Endodermal cell (in vitro differentiated cells): ENCODE measurements around the gene TUBG2. TPM values are rescaled to one million over a fixed set of nuclear protein-coding genes. Genes with fewer than 3 reads are reported as not detected.

Experiments
- DNase-seq: peaks from one replicate; pipeline ENCODE4 v3.0.0-alpha.2; 2017
- H3K27ac ChIP-seq: 2 replicates; pipeline ENCODE4 v1.5.1; 2013; ENCODE audit warnings: mild to moderate bottlenecking, low read depth, low read length, moderate library complexity
- H3K27me3 ChIP-seq: 2 replicates; pipeline ENCODE4 v1.6.1; 2013; ENCODE audit warnings: mild to moderate bottlenecking, low read length, moderate library complexity; ENCODE audit not compliant: insufficient read depth, control insufficient read depth, poor library complexity, severe bottlenecking
- H3K36me3 ChIP-seq: 2 replicates; pipeline ENCODE4 v1.7.0; 2013; ENCODE audit warnings: mild to moderate bottlenecking, low read length, moderate library complexity; ENCODE audit not compliant: control insufficient read depth, insufficient read depth
- H3K4me1 ChIP-seq: one replicate; pipeline ENCODE4 v1.7.0; 2013; ENCODE audit warnings: low read length; ENCODE audit not compliant: control insufficient read depth, insufficient read depth
- H3K4me3 ChIP-seq: 2 replicates; pipeline ENCODE4 v1.5.1; 2013; ENCODE audit warnings: mild to moderate bottlenecking, low read length, moderate library complexity
- H3K9ac ChIP-seq: 2 replicates; pipeline ENCODE4 v1.6.1; 2013; ENCODE audit warnings: mild to moderate bottlenecking, low read length, moderate library complexity; ENCODE audit not compliant: poor library complexity, severe bottlenecking; ENCODE audit errors: extremely low read depth
- H3K9me3 ChIP-seq: 2 replicates; pipeline ENCODE4 v1.6.1; 2013; ENCODE audit warnings: mild to moderate bottlenecking, low read length, moderate library complexity; ENCODE audit not compliant: control insufficient read depth
- H3K27ac Mint-ChIP-seq: 2 replicates; pipeline ENCODE4 v1.8.0; 2020; ENCODE audit warnings: mixed read lengths
- H3K27me3 Mint-ChIP-seq: 2 replicates; pipeline ENCODE4 v1.8.0; 2021; ENCODE audit warnings: mild to moderate bottlenecking, mixed read lengths; ENCODE audit not compliant: insufficient read depth
- H3K36me3 Mint-ChIP-seq: 2 replicates; pipeline ENCODE4 v1.8.0; 2020; ENCODE audit warnings: low read depth, mixed read lengths
- H3K4me1 Mint-ChIP-seq: 2 replicates; pipeline ENCODE4 v1.8.0; 2020; ENCODE audit warnings: mixed read lengths
- H3K4me3 Mint-ChIP-seq: 2 replicates; pipeline ENCODE4 v1.8.0; 2020; ENCODE audit warnings: mild to moderate bottlenecking, moderate library complexity, mixed read lengths
- H3K9me3 Mint-ChIP-seq: 2 replicates; pipeline ENCODE4 v1.8.0; 2020; ENCODE audit warnings: mild to moderate bottlenecking, mixed read lengths
- WGBS, 2 experiments: methylation state at CpG; one replicate each; pipeline versions ENCODE4 v1.1.5 to v1.1.7; 2013; ENCODE audit warnings: missing lambda C conversion rate in 2 of 2, mixed read lengths in 1 of 2; ENCODE audit not compliant: insufficient coverage in 1 of 2, insufficient read length in 1 of 2; 5-methylcytosine and 5-hydroxymethylcytosine counted together
- total RNA-seq, 2 donors: library from RNA; stranded (reverse); fragmentation: NEBNext Ultra II Directional in 1 of 2; extraction: Animal tissue kit (Norgen Biotek cat#: 25700) in 1 of 2; gene quantifications; 2 replicates in 1 of 2; 3 replicates in 1 of 2; pipeline ENCODE4 v1.2.1, GENCODE V29; 2021
- TF ChIP-seq, protein P1 (sequence below): fragments of 200-600 bp; sonication (generic); conservative IDR thresholded peaks from 2 replicates; pipeline ENCODE4 v1.5.0; 2021; ENCODE audit warnings: antibody characterized with exemption, mild to moderate bottlenecking

Gene TUBG2
- total RNA-seq, 2 donors from 2014 or later: 32.4 to 38.0 TPM

DNA sequence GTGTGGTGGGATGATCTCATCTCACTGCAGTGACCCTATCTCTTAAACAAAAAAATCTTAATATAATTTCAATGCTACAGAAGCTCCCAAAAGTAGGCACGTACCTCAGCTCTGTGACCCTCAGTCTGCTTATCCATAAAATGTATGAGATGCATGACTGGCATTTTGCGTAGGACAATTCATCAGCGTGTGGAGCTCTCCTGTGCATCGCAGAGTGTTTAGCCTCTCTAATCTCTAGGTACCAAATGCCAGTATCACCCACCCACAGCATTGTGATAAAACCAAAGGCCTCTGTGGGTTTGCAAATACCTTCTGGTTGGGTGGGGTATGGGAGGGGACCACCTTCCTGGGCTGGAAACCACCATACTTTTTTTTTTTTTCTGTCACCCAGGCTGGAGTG lies 19.0 kb upstream of the TUBG2 start:
- WGBS, 2 experiments: 93 to 100% methylated on average over 2 to 4 of the region's 4 CpGs
- Histone ChIP-seq H3K27me3 (no peaks in the 10 kb centered on the region), H3K4me3 (no peak overlapping the region), H3K9ac (no peak overlapping the region), H3K9me3 (no peaks in the 10 kb centered on the region), H3K36me3 (no peaks in the 10 kb centered on the region), H3K4me1 (no peaks in the 10 kb centered on the region), H3K27ac (no peak overlapping the region)
- no peak overlapping the region for H3K27ac Mint-ChIP-seq
- H3K4me1 Mint-ChIP-seq: peaks cover 7% of the 10 kb centered on the region
- H3K4me3 Mint-ChIP-seq: no peak overlapping the region
- no peaks in the 10 kb centered on the region for H3K36me3 Mint-ChIP-seq
- H3K27me3 Mint-ChIP-seq: peaks cover 1% of the 10 kb centered on the region
- no peaks in the 10 kb centered on the region for H3K9me3 Mint-ChIP-seq
- DNase-seq: no peak
- TF ChIP-seq, protein P1, sequence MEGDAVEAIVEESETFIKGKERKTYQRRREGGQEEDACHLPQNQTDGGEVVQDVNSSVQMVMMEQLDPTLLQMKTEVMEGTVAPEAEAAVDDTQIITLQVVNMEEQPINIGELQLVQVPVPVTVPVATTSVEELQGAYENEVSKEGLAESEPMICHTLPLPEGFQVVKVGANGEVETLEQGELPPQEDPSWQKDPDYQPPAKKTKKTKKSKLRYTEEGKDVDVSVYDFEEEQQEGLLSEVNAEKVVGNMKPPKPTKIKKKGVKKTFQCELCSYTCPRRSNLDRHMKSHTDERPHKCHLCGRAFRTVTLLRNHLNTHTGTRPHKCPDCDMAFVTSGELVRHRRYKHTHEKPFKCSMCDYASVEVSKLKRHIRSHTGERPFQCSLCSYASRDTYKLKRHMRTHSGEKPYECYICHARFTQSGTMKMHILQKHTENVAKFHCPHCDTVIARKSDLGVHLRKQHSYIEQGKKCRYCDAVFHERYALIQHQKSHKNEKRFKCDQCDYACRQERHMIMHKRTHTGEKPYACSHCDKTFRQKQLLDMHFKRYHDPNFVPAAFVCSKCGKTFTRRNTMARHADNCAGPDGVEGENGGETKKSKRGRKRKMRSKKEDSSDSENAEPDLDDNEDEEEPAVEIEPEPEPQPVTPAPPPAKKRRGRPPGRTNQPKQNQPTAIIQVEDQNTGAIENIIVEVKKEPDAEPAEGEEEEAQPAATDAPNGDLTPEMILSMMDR: no peak

GRCh38 chr17:42642336-42642735 lies 16.7 kb upstream of the TUBG2 start:
- H3K4me1 ChIP-seq: no peaks in the 10 kb centered on the region
- Mint-ChIP-seq H3K4me1 (peaks cover 7% of the 10 kb centered on the region), H3K36me3 (no peaks in the 10 kb centered on the region), H3K4me3 (no peak overlapping the region), H3K27ac (no peak overlapping the region), H3K9me3 (no peaks in the 10 kb centered on the region), H3K27me3 (peaks cover 1% of the 10 kb centered on the region)
- H3K9ac ChIP-seq: no peak overlapping the region
- TF ChIP-seq, protein P1: no peak
- no peaks in the 10 kb centered on the region for H3K9me3 ChIP-seq
- WGBS, 2 experiments: 70 to 80% methylated on average over 1 to 2 of the region's 2 CpGs
- no peak overlapping the region for H3K27ac ChIP-seq
- DNase-seq: peak; percentile 83
- H3K4me3 ChIP-seq: no peak overlapping the region
- H3K27me3 ChIP-seq: no peaks in the 10 kb centered on the region
- H3K36me3 ChIP-seq: no peaks in the 10 kb centered on the region

DNA sequence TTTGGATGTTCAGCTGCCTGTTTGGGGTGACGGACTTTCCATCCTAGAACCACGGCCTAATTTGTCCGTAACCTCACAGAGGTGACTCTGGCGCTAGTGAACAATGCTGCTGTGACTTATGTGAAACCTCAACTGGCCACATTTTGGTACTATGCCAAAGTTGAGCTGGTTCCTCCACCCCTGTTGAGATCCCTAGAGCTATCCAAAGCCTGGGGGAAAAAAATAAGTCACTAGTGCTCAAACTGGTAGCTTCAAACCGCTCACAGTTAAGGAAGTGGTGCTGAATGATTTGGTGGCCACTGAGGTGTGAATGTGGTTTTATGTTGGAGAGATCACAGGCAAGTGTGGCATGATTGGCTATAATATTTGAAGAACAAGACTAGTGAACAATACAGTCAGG lies 11.3 kb upstream of the TUBG2 start:
- Mint-ChIP-seq H3K4me3 (no peak overlapping the region), H3K36me3 (no peaks in the 10 kb centered on the region), H3K27ac (no peak overlapping the region), H3K4me1 (peaks cover 2% of the 10 kb centered on the region), H3K9me3 (no peaks in the 10 kb centered on the region), H3K27me3 (peaks cover 4% of the 10 kb centered on the region)
- Histone ChIP-seq H3K27ac (no peak overlapping the region), H3K9ac (no peak overlapping the region), H3K27me3 (no peaks in the 10 kb centered on the region), H3K4me3 (no peak overlapping the region), H3K9me3 (no peaks in the 10 kb centered on the region), H3K36me3 (no peaks in the 10 kb centered on the region), H3K4me1 (no peaks in the 10 kb centered on the region)
- no peak for DNase-seq
- TF ChIP-seq, protein P1: no peak
- 94 to 96% methylated on average over 5 of the region's 5 CpGs for WGBS, 2 experiments
